Endometrial microvascular endothelial cells (primary cell): ENCODE data around the gene ERMARD. TPM values are rescaled to one million over a fixed set of nuclear protein-coding genes. Genes with fewer than 3 reads are reported as not detected.

Experiments used
- in situ Hi-C: cut with HindIII; loops from 2 replicates; pipeline ENCODE4 v1.10.0; 2017; ENCODE audit warnings: low sequenced_read_pairs, low pct_unique_long_range_greater_than_20kb; ENCODE audit errors: inconsistent ontology term
- total RNA-seq: library from RNA; depleted of rRNA; stranded (reverse); fragments of >200 nt; gene quantifications from one replicate; pipeline ENCODE4 v1.2.3, GENCODE V29; 2015; ENCODE audit errors: inconsistent ontology term

Gene ERMARD
- total RNA-seq, 1 donor from 2014 or later: 20.1 TPM

DNA sequence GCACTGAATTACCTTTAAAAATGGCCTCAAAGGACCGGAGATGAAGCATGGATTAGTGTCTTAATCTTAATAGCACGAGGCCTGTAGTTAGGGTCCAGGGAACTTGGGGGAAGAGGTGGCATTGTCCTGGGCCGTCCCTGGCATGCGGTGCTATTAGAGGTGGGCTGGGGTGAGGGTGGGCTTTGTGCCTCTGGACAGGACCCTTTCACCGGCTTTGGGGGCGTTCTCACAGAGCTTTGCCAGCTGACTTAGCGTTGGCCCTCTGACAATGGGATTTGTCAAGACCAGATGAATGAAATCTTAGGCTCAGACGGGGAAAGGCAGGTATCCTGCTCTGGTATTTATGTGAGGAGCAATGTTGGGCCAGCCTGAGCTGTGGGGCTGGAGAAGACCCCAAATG is 59.6 kb downstream of the ERMARD start:
- in situ Hi-C loops: no loop called here

DNA sequence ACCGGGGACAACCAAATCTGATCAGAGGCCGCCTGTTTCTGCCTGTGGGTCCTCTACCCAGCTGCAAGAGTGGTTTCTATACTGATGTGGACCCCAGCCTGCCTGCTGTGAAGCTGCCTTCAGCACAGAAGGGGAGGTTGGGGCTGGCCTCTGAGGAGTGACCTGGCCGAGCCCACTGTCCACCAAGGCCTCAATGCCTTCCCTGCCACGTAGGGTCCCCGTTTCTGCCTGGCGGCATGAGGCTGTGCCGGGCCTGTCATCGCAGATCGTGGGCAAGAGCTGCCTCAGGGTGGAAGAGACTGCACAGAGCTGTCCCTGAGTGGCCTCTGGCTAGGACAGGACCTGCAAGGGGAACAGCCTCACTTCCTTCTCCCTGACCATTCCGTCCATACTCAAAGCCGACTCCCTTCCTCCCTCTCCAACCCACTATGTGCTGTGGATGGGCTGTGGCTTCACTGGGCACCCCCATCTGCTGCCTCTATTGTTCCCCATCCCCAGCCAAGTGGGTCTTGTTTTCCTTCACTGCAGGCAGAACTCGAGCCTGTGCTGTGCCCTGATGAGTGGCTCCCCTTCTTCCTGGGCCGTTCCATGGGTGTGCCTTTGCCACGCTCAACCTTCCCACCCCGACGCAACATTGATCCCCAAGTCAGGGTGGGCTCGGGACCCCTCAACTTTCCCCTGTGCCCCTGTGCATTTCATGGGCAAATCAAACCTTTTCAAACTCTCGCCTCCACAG is 60.3 kb downstream of the ERMARD start:
- in situ Hi-C loops: no loop called here

DNA sequence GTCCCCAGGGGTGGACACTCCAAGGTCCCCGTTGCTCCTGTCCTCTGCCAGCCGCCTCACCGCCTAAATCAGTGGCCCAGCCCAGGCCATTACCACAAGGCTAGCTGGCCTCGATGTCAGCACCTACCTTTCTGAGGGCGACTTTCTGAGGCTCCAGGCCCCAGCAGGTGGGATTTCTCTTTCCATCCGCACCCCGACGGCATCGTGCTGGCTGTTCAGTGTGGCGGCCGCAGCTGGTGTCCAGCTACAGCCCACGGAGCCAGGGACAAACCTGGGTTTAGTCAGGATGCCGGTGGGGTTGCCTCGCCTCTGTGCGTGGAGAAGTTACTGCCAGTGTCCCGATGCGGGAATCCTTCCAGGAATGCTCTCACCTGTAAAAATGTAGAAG is 60.8 kb downstream of the ERMARD start:
- in situ Hi-C loops: no loop called here

DNA sequence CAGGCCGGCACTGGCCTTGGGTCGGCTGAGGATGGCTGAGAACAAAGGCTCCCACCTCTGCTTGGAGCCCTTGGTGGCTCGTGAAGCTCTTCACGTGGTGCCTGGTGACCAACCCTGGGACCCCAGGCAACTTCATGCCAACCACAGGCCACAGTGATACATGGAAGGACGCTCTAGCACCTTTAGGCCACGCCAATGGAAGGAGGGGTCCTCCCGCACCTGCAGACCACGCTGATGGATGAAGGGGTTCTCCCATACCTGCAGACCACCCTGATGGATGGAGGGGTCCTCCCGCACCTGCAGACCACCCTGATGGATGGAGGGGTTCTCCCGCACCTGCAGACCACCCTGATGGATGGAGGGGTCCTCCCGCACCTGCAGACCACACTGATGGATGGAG is 62.5 kb downstream of the ERMARD start:
- in situ Hi-C loops: no loop called here

DNA sequence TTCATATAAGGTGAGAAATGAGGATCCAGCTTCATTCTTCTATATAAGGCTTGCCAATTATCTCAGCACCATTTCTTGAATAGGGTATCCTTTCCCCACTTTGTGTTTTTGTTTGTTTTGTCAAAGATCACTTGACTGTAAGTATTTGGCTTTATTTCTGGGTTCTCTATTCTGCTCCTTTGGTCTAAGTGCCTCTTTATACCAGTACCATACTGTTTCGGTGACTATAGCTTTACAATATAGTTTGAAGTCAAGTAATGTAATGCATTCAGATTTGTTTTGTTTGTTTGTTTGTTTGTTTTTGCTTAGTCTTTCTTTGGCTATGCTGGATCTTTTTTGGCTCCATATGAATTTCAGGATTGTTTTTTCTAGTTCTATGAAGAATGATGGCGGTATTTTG is 64.6 kb downstream of the ERMARD start:
- in situ Hi-C loops: no loop called here

DNA sequence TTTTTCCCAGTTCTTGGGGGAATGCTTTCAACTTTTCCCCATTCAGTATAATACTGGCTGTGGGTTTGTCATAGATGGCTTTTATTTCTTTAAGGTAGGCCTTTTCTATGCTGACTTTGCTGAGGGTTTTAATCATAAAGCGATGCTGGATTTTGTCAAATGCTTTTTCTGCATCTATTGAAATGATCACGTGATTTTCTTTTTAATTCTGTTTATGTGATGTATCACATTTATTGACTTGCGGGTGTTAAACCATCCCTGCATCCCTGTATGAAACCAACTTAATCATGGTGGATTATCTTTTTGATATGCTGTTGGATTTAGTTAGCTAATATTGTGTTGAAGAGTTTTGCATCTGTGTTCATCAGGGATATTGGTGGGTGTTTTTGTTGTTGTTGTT is 65.6 kb downstream of the ERMARD start:
- in situ Hi-C loops: no loop called here

DNA sequence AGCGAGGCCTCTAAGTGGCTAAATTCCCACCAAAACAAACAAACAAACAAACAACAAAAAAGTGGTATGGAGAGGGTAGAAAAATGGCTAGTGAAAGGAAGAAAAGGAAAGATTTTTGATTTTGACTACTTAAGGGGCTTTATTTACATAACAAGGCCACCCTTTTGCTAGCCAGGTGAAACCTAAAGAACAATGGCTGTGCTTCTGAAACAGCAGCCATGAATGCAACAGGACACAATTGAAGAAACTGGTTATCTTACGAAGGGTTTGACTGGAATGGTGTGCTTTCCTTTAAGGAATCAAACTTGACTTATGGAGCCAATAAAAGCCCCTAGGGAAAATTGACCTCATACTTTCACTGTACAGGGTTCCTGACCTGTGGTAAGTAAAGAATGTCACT is 68.9 kb downstream of the ERMARD start:
- in situ Hi-C loops: no loop called here

DNA sequence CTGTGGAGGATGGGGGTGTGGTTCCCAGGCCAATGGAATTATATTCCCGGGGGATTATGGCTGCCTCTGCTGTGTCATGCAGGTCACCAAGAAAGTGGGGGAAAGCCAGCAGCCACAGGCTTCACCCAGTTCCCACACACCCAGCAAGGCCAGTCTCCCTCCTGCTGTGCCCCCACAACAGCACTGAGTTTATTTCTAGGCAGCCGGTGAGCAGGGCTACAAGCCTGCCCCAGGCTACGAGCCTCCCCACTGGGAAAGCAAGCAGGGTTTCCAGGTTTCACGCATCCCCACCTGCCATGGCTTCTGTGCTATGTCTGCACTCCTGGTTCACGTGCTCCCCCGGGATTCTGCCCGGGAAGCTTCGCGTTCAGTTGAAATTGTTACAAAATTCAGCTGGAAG is 72.6 kb downstream of the ERMARD start:
- in situ Hi-C loops: no loop called here

DNA sequence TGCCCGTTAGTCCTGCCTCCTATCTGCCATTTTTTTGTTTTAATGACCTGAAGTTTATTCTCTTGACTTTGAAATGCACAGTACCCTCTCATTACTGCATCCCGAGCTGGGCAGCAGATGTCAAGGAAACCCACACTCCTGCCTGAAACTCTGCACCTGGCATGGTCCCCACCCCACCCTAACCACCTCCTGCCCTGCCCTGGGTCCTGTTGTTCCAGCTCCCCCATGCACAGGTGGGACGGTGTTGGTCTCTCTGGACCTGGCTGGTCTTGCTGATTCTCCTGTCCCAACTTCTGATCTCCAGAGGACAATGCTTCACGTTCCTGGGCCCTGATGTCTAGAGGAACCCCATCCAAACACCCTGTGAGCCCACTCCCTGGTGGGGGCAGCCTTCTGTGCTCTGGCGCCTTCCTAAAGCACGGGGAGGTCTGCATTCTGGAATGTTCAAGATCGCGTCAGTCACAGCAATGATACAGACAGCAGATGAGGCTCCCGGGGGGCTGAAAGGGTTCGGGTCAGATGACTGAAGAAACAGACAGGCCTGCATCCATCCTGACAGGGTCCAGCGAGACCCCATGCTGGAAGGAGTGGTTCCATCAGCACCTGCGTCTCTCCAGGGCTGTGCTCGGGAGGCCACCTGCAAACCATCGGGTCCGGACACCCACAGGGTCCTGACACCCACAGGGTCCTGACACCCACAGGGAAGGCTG is 73.6 kb downstream of the ERMARD start:
- in situ Hi-C loops: loop anchor here (25.0 kb wide), 1 partner anchor 112 kb away; no protein-coding TSS in a partner anchor

DNA sequence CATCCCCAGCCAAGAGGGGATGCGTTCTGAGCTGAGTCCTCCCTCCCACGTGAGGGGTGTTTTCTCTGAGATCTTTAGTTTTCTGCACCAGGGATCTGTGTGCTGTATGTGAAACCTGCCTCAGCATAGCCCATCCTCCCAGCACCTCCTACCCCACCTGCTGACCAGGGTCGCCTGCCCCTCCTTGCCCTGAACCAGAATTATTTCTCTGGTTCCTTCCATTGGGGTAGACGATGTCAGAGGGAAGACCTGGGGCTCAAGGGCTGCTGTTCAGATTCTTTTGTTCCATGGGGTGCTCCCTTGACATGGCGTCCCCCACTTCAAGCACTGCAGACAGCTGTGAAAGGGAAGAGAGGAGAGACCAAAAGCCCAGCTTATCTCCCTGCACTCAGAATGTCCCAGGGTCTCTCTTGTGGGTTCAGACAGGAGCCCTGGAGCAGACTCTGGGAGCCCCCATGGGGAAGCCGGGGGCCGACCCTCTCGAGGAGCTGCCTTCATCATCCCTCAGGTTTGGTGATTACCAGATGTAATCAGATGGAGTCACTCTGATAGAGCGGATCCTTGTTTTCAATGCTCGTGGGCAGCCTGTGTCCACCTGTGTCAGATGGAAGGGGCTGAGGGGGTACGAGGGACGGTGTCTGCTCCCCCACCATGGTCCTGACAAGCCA is 74.3 kb downstream of the ERMARD start:
- in situ Hi-C loops: loop anchor here (25.0 kb wide), 1 partner anchor 112 kb away; no protein-coding TSS in a partner anchor

DNA sequence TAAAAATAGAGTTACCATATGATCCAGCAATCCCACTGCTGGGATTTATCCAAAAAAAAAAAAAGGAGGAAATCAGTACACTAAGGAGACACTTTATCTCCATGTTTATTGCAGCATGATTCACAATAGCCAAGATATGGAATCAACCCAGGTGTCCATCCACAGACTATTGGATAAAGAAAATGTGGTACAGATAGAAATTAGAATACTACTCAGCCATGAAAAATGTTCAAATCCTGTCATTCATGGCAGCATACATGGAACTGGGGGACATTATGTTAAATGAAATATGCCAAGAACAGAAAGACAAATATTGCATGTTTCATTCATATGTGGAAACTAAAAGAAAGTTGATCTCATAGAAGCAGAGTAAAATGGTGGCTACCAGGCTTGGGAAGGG is 75.3 kb downstream of the ERMARD start:
- in situ Hi-C loops: loop anchor here (25.0 kb wide), 1 partner anchor 111 kb away; no protein-coding TSS in a partner anchor

DNA sequence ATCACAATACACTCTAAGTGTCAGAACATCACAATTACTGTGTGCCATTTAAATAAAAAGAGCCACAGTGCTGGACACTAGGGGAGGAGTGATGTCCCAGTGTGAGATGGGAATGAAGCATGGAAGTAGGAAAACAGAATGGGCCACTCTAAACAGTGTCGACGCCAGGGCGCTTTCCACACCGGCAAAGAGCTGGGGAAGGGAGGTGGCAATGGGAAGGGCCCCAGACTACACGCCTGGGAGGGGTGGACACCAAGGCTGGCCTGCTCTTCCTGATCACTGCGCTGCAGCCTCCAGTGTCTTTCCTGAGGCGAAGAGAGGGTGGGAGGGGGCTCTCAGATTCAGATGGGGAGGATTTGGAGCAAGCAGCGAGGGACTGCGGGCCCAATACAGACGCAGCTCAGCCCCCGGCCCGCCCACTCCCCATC is 75.9 kb downstream of the ERMARD start:
- in situ Hi-C loops: loop anchor here (25.0 kb wide), 1 partner anchor 110 kb away; no protein-coding TSS in a partner anchor

DNA sequence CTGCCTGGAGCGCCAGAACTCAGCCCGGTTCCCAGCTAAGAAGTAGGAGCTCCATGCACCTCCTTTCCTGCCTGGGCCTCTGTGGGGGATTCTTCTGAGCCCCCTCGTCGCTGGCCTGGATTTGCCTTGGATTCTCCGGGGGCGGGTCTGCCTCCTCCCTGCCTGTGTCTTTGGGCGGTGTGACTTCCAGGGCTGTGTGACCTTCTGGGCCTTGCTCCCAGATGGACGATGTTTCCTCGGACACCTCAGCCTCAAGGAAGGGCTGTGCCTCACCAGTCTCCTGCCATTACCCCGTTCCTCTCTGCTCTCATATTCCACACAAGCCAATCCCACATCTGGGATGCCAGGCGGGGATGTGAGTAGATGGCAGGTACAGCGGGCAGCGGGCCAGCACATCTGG is 76.8 kb downstream of the ERMARD start:
- in situ Hi-C loops: loop anchor here (25.0 kb wide), 1 partner anchor 109 kb away; no protein-coding TSS in a partner anchor

DNA sequence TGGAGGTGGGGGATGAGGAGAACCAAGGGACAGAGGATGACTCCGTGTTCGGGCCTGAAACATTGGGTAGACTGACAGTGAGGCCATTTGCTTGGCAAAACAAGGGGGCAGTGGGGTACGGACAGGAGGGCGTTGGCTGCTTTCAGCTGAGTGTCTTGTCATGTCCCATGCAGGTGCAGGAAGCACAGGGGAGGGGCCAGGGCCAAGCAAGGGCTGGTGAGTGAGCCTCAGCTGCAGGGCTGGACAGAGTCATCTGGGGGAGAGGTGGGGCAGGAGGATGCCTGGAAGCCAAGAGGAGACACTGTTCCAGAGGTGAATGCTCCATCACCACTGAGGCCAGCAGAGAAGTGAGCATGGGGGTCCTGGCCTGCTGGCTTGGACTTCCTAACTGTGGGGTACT is 78.4 kb downstream of the ERMARD start:
- in situ Hi-C loops: loop anchor here (25.0 kb wide), 1 partner anchor 108 kb away; no protein-coding TSS in a partner anchor

DNA sequence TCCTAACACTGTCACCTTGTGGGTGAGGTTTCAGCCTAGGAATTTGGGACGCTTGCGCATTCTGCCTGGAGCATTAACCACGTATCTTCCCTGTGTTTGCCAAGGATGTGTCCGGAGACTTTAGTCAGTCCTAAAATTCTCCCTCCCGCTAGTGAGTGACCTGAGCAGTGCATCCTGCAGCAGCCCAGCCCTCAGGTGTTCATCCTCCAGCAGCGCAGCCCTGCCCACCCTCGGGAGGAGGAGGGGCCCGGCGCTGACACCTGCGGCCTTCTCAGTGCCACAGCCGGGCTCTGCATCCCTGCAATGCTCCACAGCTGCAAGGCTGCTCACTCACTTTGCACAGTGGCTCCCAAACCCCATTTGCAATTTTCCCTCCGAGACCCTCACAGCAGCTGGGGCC is 79.5 kb downstream of the ERMARD start:
- in situ Hi-C loops: loop anchor here (25.0 kb wide), 1 partner anchor 106 kb away; no protein-coding TSS in a partner anchor

Other genes with a start within 250 kb of the ERMARD start
- 22.3 TPM for gene WDR27, start 49.6 kb upstream of the ERMARD start, total RNA-seq
- 40.0 TPM for gene C6orf120, start 49.5 kb upstream of the ERMARD start, total RNA-seq
- gene PHF10, start 27.1 kb upstream of the ERMARD start, total RNA-seq: 49.0 TPM
- gene DYNLT2, start 50 bp upstream of the ERMARD start, total RNA-seq: 2.3 TPM